ENCODE measurements around the gene CSMD2.

DNA sequence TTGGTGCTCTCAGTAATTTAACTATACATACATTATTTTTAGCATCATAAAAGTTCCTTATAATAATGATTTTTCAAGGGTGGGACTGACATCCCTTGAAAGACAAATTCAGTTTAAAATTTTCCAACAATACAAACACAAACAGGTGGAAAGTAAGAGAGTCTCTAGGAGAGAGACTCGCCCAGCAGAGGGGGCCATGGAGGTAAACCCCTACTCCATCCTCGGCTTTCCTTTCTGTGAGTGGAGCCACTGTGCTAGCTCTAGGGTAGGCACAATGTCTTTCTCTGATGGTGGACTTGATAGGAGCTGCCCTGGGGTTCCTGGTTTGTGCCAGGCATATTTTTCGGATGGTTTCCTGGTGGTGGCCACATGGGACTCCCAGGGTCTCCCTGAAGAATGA lies 8.3 kb downstream of the CSMD2 start:
- TF ChIP-seq, protein P1, sequence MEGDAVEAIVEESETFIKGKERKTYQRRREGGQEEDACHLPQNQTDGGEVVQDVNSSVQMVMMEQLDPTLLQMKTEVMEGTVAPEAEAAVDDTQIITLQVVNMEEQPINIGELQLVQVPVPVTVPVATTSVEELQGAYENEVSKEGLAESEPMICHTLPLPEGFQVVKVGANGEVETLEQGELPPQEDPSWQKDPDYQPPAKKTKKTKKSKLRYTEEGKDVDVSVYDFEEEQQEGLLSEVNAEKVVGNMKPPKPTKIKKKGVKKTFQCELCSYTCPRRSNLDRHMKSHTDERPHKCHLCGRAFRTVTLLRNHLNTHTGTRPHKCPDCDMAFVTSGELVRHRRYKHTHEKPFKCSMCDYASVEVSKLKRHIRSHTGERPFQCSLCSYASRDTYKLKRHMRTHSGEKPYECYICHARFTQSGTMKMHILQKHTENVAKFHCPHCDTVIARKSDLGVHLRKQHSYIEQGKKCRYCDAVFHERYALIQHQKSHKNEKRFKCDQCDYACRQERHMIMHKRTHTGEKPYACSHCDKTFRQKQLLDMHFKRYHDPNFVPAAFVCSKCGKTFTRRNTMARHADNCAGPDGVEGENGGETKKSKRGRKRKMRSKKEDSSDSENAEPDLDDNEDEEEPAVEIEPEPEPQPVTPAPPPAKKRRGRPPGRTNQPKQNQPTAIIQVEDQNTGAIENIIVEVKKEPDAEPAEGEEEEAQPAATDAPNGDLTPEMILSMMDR (conservative IDR thresholded peaks at IDR 0.05; ENCODE audit: low read depth, low read length) = 0 out of 2 replicates have a peak, but pooled peaks have one; percentile 26
- TF ChIP-seq EZH2 (IDR thresholded peaks at IDR 0.05; ENCODE audit: borderline replicate concordance, low read depth, low read length, poor library complexity, severe bottlenecking) = no peak
